WTC11 (cell line): ENCODE measurements around the gene ZNF77. TPM values are rescaled to one million over a fixed set of nuclear protein-coding genes. Genes with fewer than 3 reads are reported as not detected.

Experiments
- ATAC-seq: fragments of 200-7000 bp; cut with Tn5 transposase; 2 replicates; pipeline ENCODE4 v1.10.0; 2021; ENCODE audit warnings: mild to moderate bottlenecking, moderate library complexity
- CTCF ChIA-PET: fragments of 300-600 bp; sonication (Branson Sonifier 250); formaldehyde crosslinking; loops from one replicate; lab custom pipeline; 2021; ENCODE audit warnings: antibody characterized with exemption; lab: Charles Lee
- POLR2A ChIA-PET: fragments of 350-600 bp; sonication (Branson Sonifier 250); formaldehyde crosslinking; loops from one replicate; lab custom pipeline; 2021; ENCODE audit warnings: antibody characterized with exemption; lab: Charles Lee
- DNase-seq: peaks from one replicate; pipeline ENCODE4 v3.0.0; 2021; ENCODE audit warnings: low spot score
- H3K27ac Mint-ChIP-seq: 2 replicates; pipeline ENCODE4 v1.8.0; 2021; ENCODE audit warnings: mixed read lengths
- H3K27me3 Mint-ChIP-seq: 2 replicates; pipeline ENCODE4 v1.8.0; 2021; ENCODE audit warnings: low read depth, mild to moderate bottlenecking, moderate library complexity, mixed read lengths
- H3K36me3 Mint-ChIP-seq: 2 replicates; pipeline ENCODE4 v1.8.0; 2021; ENCODE audit warnings: mixed read lengths
- H3K4me1 Mint-ChIP-seq: 2 replicates; pipeline ENCODE4 v1.8.0; 2022; ENCODE audit warnings: mixed read lengths
- H3K4me3 Mint-ChIP-seq: 2 replicates; pipeline ENCODE4 v1.8.0; 2021; ENCODE audit warnings: mild to moderate bottlenecking, moderate library complexity, mixed read lengths
- H3K9me3 Mint-ChIP-seq: 2 replicates; pipeline ENCODE4 v1.8.0; 2021; ENCODE audit warnings: mixed read lengths
- ATF1 ChIP-seq: sonication (generic); formaldehyde crosslinking; IDR thresholded peaks from 2 replicates; pipeline ENCODE4 v1.8.1; 2023; ENCODE audit warnings: mild to moderate bottlenecking, moderate library complexity, missing genetic modification reagents
- ATF3 ChIP-seq: sonication (generic); formaldehyde crosslinking; conservative IDR thresholded peaks from 2 replicates; pipeline ENCODE4 v1.8.1; 2022; ENCODE audit warnings: mild to moderate bottlenecking, missing genetic modification reagents
- E2F5 ChIP-seq: sonication (generic); formaldehyde crosslinking; IDR thresholded peaks from 2 replicates; pipeline ENCODE4 v1.8.1; 2022; ENCODE audit warnings: mild to moderate bottlenecking, moderate library complexity, missing genetic modification reagents
- FOXP4 ChIP-seq: sonication (generic); formaldehyde crosslinking; IDR thresholded peaks from 2 replicates; pipeline ENCODE4 v1.8.0; 2022; ENCODE audit warnings: mild to moderate bottlenecking, missing genetic modification reagents
- GABPB1 ChIP-seq: sonication (generic); formaldehyde crosslinking; IDR thresholded peaks from 2 replicates; pipeline ENCODE4 v1.8.1; 2023; ENCODE audit warnings: mild to moderate bottlenecking, missing genetic modification reagents
- MXD4 ChIP-seq: fragments of 250-450 bp; sonication (Bioruptor Pico); IDR thresholded peaks from 2 replicates; pipeline ENCODE4 v1.8.0; 2021; ENCODE audit warnings: mild to moderate bottlenecking, moderate library complexity, borderline replicate concordance
- NR2C2 ChIP-seq: sonication (generic); formaldehyde crosslinking; IDR thresholded peaks from 2 replicates; pipeline ENCODE4 v1.8.0; 2022; ENCODE audit warnings: mild to moderate bottlenecking, missing genetic modification reagents
- NR3C1 ChIP-seq: sonication (generic); formaldehyde crosslinking; conservative IDR thresholded peaks from 2 replicates; pipeline ENCODE4 v1.8.1; 2023; ENCODE audit warnings: low read depth, mild to moderate bottlenecking, missing genetic modification reagents
- PRRX2 ChIP-seq: fragments of 250-450 bp; sonication (Bioruptor Pico); IDR thresholded peaks from 2 replicates; pipeline ENCODE4 v1.8.0; 2021; ENCODE audit warnings: mild to moderate bottlenecking
- STAT6 ChIP-seq: sonication (generic); formaldehyde crosslinking; conservative IDR thresholded peaks from 2 replicates; pipeline ENCODE4 v1.8.1; 2023; ENCODE audit warnings: mild to moderate bottlenecking, low read depth, missing genetic modification reagents, moderate library complexity
- USF1 ChIP-seq: sonication (generic); formaldehyde crosslinking; IDR thresholded peaks from 2 replicates; pipeline ENCODE4 v1.8.0; 2022; ENCODE audit warnings: mild to moderate bottlenecking, missing genetic modification reagents
- USF2 ChIP-seq: sonication (generic); formaldehyde crosslinking; IDR thresholded peaks from 2 replicates; pipeline ENCODE4 v1.8.1; 2023; ENCODE audit warnings: mild to moderate bottlenecking, missing genetic modification reagents, moderate library complexity
- ZNF121 ChIP-seq: sonication (generic); formaldehyde crosslinking; IDR thresholded peaks from 2 replicates; pipeline ENCODE4 v1.8.0; 2023; ENCODE audit warnings: missing genetic modification reagents
- ZNF281 ChIP-seq: sonication (generic); formaldehyde crosslinking; IDR thresholded peaks from 2 replicates; pipeline ENCODE4 v1.8.0; 2023; ENCODE audit warnings: mild to moderate bottlenecking, missing genetic modification reagents
- ZNF396 ChIP-seq: fragments of 250-450 bp; sonication (Bioruptor Pico); IDR thresholded peaks from 2 replicates; pipeline ENCODE4 v1.8.0; 2021; ENCODE audit warnings: mild to moderate bottlenecking, moderate library complexity, borderline replicate concordance
- ZNF532 ChIP-seq: fragments of 250-450 bp; sonication (Bioruptor Pico); IDR thresholded peaks from 2 replicates; pipeline ENCODE4 v1.9.0; 2021; ENCODE audit warnings: mild to moderate bottlenecking, borderline replicate concordance
- total RNA-seq: library from RNA; stranded (reverse); gene quantifications from 3 replicates; pipeline ENCODE4 v1.2.3, GENCODE V29; 2021

Gene ZNF77
- total RNA-seq, 1 experiment from 2014 or later: 4.7 TPM

GRCh38 chr19:2952953-2953481 lies 8.2 kb upstream of the ZNF77 start:
- no peak overlapping the region for H3K4me3 Mint-ChIP-seq
- H3K36me3 Mint-ChIP-seq: no peaks in the 10 kb centered on the region
- peaks cover 8% of the 10 kb centered on the region for H3K4me1 Mint-ChIP-seq
- CTCF ChIA-PET: interaction anchor here (1.2 to 4.5 kb wide), 4 partner anchors 151 to 211 kb away, joined by 7 to 84 read pairs (median 18); no protein-coding TSS in a partner anchor
- POLR2A ChIA-PET: no interaction called here
- TF ChIP-seq USF2 (no peak), ZNF396 (no peak), USF1 (CRISPR knock-in tag) (no peak), ATF3 (CRISPR knock-in tag) (no peak), FOXP4 (CRISPR knock-in tag) (no peak), NR3C1 (no peak), PRRX2 (no peak), E2F5 (CRISPR knock-in tag) (no peak), MXD4 (no peak)
- H3K27me3 Mint-ChIP-seq: no peaks in the 10 kb centered on the region
- no peak overlapping the region for H3K27ac Mint-ChIP-seq
- no peaks in the 10 kb centered on the region for H3K9me3 Mint-ChIP-seq
- ATAC-seq (no peak), DNase-seq (no peak)

- ATAC-seq (peak; percentile 97), DNase-seq (peak; percentile 100)
- H3K36me3 Mint-ChIP-seq: no peaks in the 10 kb centered on the region
- peak; percentile 88 for TF ChIP-seq NR2C2
- no peak for TF ChIP-seq ZNF121 (CRISPR knock-in tag)
- peak; percentile 81 for TF ChIP-seq GABPB1 (CRISPR knock-in tag)
- no peak for TF ChIP-seq ATF1 (CRISPR knock-in tag)
- TF ChIP-seq ZNF281 (CRISPR knock-in tag): no peak
- TF ChIP-seq MXD4: no peak
- no peak for TF ChIP-seq STAT6 (CRISPR knock-in tag)
- no peak for TF ChIP-seq ZNF532
These were observed 5.7 kb upstream of the ZNF77 start for GRCh38 chr19:2950286-2951124.

More at GRCh38 chr19:2950286-2951124, 5.7 kb upstream of the ZNF77 start:
- Mint-ChIP-seq H3K4me1 (peaks cover 8% of the 10 kb centered on the region), H3K27me3 (no peaks in the 10 kb centered on the region), H3K27ac (peak overlapping the region; percentile 93), H3K9me3 (no peaks in the 10 kb centered on the region), H3K4me3 (peak overlapping the region; percentile 97)
- CTCF ChIA-PET: interaction anchor here (0.5 to 4.5 kb wide), 88 partner anchors 8 to 535 kb away, joined by 3 to 84 read pairs (median 5); partner anchors contain the start of genes CELF5, SGTA, THOP1 and TLE6
- POLR2A ChIA-PET: interaction anchor here (0.6 to 1.3 kb wide), 5 partner anchors 51 to 357 kb away, joined by 3 to 6 read pairs (median 3); partner anchors contain the start of genes TLE5 and ZNF555
